Stimulated activated CD4-positive, alpha-beta T cell treated with anti-CD3 and anti-CD28 coated beads, Interleukin-4, amount 100 ng/mL, for 48 hours (primary cell): ENCODE measurements around the gene LRRC49.
"Not testable (repeated sequence)": the region's sequence is repeated elsewhere in the genome, so short reads cannot be mapped to it uniquely, and the experiment has no call there.

Experiments
- DNase-seq, 2 donors: peaks; one replicate each; pipeline ENCODE4 v3.0.0-alpha.2; 2020; ENCODE audit warnings: low read depth in 2 of 2

LRRC49 gene

GRCh38 chr15:70995383-70995970 is 102.9 kb downstream of the LRRC49 start:
- DNase-seq, result no peak

GRCh38 chr15:70998319-70998718 is 105.7 kb downstream of the LRRC49 start:
- DNase-seq, result no peak

- DNase-seq, result no peak
These were observed 109.7 kb downstream of the LRRC49 start for GRCh38 chr15:71002316-71002715.

GRCh38 chr15:71003319-71003718 is 110.7 kb downstream of the LRRC49 start:
- DNase-seq, result no peak

- DNase-seq, result not testable (repeated sequence)
These were observed 111.9 kb downstream of the LRRC49 start for GRCh38 chr15:71004506-71004905.

- no peak for DNase-seq
These were observed 113.3 kb downstream of the LRRC49 start for GRCh38 chr15:71005895-71006294.

- DNase-seq, result no peak
These were observed 115.7 kb downstream of the LRRC49 start for GRCh38 chr15:71008250-71008870.

- DNase-seq, result no peak
These were observed 117.8 kb downstream of the LRRC49 start for GRCh38 chr15:71010472-71010871.

- no peak for DNase-seq
These were observed 118.4 kb downstream of the LRRC49 start for GRCh38 chr15:71010997-71011396.

- DNase-seq, result no peak
These were observed 119.0 kb downstream of the LRRC49 start for GRCh38 chr15:71011503-71012155.

GRCh38 chr15:71013446-71013845 is 120.8 kb downstream of the LRRC49 start:
- no peak for DNase-seq

GRCh38 chr15:71015342-71015741 is 122.7 kb downstream of the LRRC49 start:
- DNase-seq, result no peak

GRCh38 chr15:71031232-71031631 is 138.6 kb downstream of the LRRC49 start:
- not testable (repeated sequence) for DNase-seq

GRCh38 chr15:71035478-71035877 is 142.9 kb downstream of the LRRC49 start:
- DNase-seq, result not testable (repeated sequence)

GRCh38 chr15:71042356-71042922 is 149.8 kb downstream of the LRRC49 start:
- DNase-seq, result no peak

- DNase-seq, result no peak
These were observed 150.7 kb downstream of the LRRC49 start for GRCh38 chr15:71043373-71043772.

GRCh38 chr15:71044006-71044405 is 151.4 kb downstream of the LRRC49 start:
- DNase-seq, result no peak

GRCh38 chr15:71046146-71046545 is 153.5 kb downstream of the LRRC49 start:
- DNase-seq, result not testable (repeated sequence)

- no peak for DNase-seq
These were observed 156.5 kb downstream of the LRRC49 start for GRCh38 chr15:71048913-71049675.

GRCh38 chr15:71049706-71050422 is 157.2 kb downstream of the LRRC49 start:
- no peak for DNase-seq

GRCh38 chr15:71050461-71050860 is 157.8 kb downstream of the LRRC49 start:
- DNase-seq, result no peak
